Measurements from ENCODE around the gene PTPRN2.

The PTPRN2 gene

GRCh38 chr7:157863176-157863575 is 724.4 kb downstream of the PTPRN2 start:
- no peaks in the 10 kb centered on the region for H3K27me3 ChIP-seq (ENCODE audit: control insufficient read depth in 1 of 2, insufficient read depth in 2 of 2, low read length in 2 of 2)
- H3K4me1 ChIP-seq (ENCODE audit: insufficient read depth, low read length), result no peaks in the 10 kb centered on the region
- no peaks in the 10 kb centered on the region for H3K9me3 ChIP-seq (ENCODE audit: low read length)
- H3K27ac ChIP-seq (ENCODE audit: low read depth, low read length), result no peak overlapping the region
- no peak overlapping the region for H3K4me3 ChIP-seq (ENCODE audit: low read depth in 1 of 2, low read length in 2 of 2)
- H3K9ac ChIP-seq (ENCODE audit: low read length), result no peak overlapping the region
- H3K36me3 ChIP-seq (ENCODE audit: insufficient read depth, low read length), result no peaks in the 10 kb centered on the region

- Histone ChIP-seq H3K27ac (ENCODE audit: low read depth, low read length) (no peak overlapping the region), H3K9me3 (ENCODE audit: low read length) (no peaks in the 10 kb centered on the region), H3K4me1 (ENCODE audit: insufficient read depth, low read length) (no peaks in the 10 kb centered on the region)
Measured at GRCh38 chr7:157862731-157863130, 724.9 kb downstream of the PTPRN2 start.

GRCh38 chr7:157861551-157861950 is 726.1 kb downstream of the PTPRN2 start:
- Histone ChIP-seq H3K27me3 (ENCODE audit: control insufficient read depth in 1 of 2, insufficient read depth in 2 of 2, low read length in 2 of 2) (no peaks in the 10 kb centered on the region), H3K4me3 (ENCODE audit: low read depth in 1 of 2, low read length in 2 of 2) (no peak overlapping the region), H3K9ac (ENCODE audit: low read length) (no peak overlapping the region)

More at GRCh38 chr7:157862731-157863130, 724.9 kb downstream of the PTPRN2 start:
- Histone ChIP-seq H3K9ac (ENCODE audit: low read length) (no peak overlapping the region), H3K27me3 (ENCODE audit: control insufficient read depth in 1 of 2, insufficient read depth in 2 of 2, low read length in 2 of 2) (no peaks in the 10 kb centered on the region), H3K4me3 (ENCODE audit: low read depth in 1 of 2, low read length in 2 of 2) (no peak overlapping the region), H3K36me3 (ENCODE audit: insufficient read depth, low read length) (no peaks in the 10 kb centered on the region)

GRCh38 chr7:157861031-157861491 is 726.6 kb downstream of the PTPRN2 start:
- no peaks in the 10 kb centered on the region for H3K9me3 ChIP-seq (ENCODE audit: low read length)
- H3K36me3 ChIP-seq (ENCODE audit: insufficient read depth, low read length), result no peaks in the 10 kb centered on the region
- H3K27ac ChIP-seq (ENCODE audit: low read depth, low read length), result no peak overlapping the region
- H3K4me1 ChIP-seq (ENCODE audit: insufficient read depth, low read length), result no peaks in the 10 kb centered on the region
- no peak overlapping the region for H3K4me3 ChIP-seq (ENCODE audit: low read depth in 1 of 2, low read length in 2 of 2)
- no peaks in the 10 kb centered on the region for H3K27me3 ChIP-seq (ENCODE audit: control insufficient read depth in 1 of 2, insufficient read depth in 2 of 2, low read length in 2 of 2)
- no peak overlapping the region for H3K9ac ChIP-seq (ENCODE audit: low read length)

More at GRCh38 chr7:157861551-157861950, 726.1 kb downstream of the PTPRN2 start:
- Histone ChIP-seq H3K9me3 (ENCODE audit: low read length) (no peaks in the 10 kb centered on the region), H3K27ac (ENCODE audit: low read depth, low read length) (no peak overlapping the region), H3K36me3 (ENCODE audit: insufficient read depth, low read length) (no peaks in the 10 kb centered on the region), H3K4me1 (ENCODE audit: insufficient read depth, low read length) (no peaks in the 10 kb centered on the region)

- Histone ChIP-seq H3K4me3 (ENCODE audit: low read depth in 1 of 2, low read length in 2 of 2) (no peak overlapping the region), H3K36me3 (ENCODE audit: insufficient read depth, low read length) (no peaks in the 10 kb centered on the region), H3K27ac (ENCODE audit: low read depth, low read length) (no peak overlapping the region), H3K4me1 (ENCODE audit: insufficient read depth, low read length) (no peaks in the 10 kb centered on the region), H3K27me3 (ENCODE audit: control insufficient read depth in 1 of 2, insufficient read depth in 2 of 2, low read length in 2 of 2) (no peaks in the 10 kb centered on the region), H3K9ac (ENCODE audit: low read length) (no peak overlapping the region), H3K9me3 (ENCODE audit: low read length) (no peaks in the 10 kb centered on the region)
Measured at GRCh38 chr7:157860406-157860805, 727.2 kb downstream of the PTPRN2 start.

- H3K9ac ChIP-seq (ENCODE audit: low read length), result no peak overlapping the region
- no peaks in the 10 kb centered on the region for H3K27me3 ChIP-seq (ENCODE audit: control insufficient read depth in 1 of 2, insufficient read depth in 2 of 2, low read length in 2 of 2)
- H3K9me3 ChIP-seq (ENCODE audit: low read length), result no peaks in the 10 kb centered on the region
- no peak overlapping the region for H3K27ac ChIP-seq (ENCODE audit: low read depth, low read length)
- no peaks in the 10 kb centered on the region for H3K4me1 ChIP-seq (ENCODE audit: insufficient read depth, low read length)
- H3K4me3 ChIP-seq (ENCODE audit: low read depth in 1 of 2, low read length in 2 of 2), result no peak overlapping the region
- H3K36me3 ChIP-seq (ENCODE audit: insufficient read depth, low read length), result no peaks in the 10 kb centered on the region
Measured at GRCh38 chr7:157859915-157860314, 727.7 kb downstream of the PTPRN2 start.

- Histone ChIP-seq H3K27ac (ENCODE audit: low read depth, low read length) (no peak overlapping the region), H3K9ac (ENCODE audit: low read length) (no peak overlapping the region), H3K4me3 (ENCODE audit: low read depth in 1 of 2, low read length in 2 of 2) (no peak overlapping the region), H3K27me3 (ENCODE audit: control insufficient read depth in 1 of 2, insufficient read depth in 2 of 2, low read length in 2 of 2) (no peaks in the 10 kb centered on the region), H3K4me1 (ENCODE audit: insufficient read depth, low read length) (no peaks in the 10 kb centered on the region), H3K36me3 (ENCODE audit: insufficient read depth, low read length) (no peaks in the 10 kb centered on the region), H3K9me3 (ENCODE audit: low read length) (no peaks in the 10 kb centered on the region)
Measured at GRCh38 chr7:157857578-157858075, 730.0 kb downstream of the PTPRN2 start.

GRCh38 chr7:157856873-157857577 is 730.6 kb downstream of the PTPRN2 start:
- H3K36me3 ChIP-seq (ENCODE audit: insufficient read depth, low read length), result no peaks in the 10 kb centered on the region
- H3K4me3 ChIP-seq (ENCODE audit: low read depth in 1 of 2, low read length in 2 of 2), result no peak overlapping the region

GRCh38 chr7:157855452-157856213 is 732.0 kb downstream of the PTPRN2 start:
- Histone ChIP-seq H3K27ac (ENCODE audit: low read depth, low read length) (no peak overlapping the region), H3K36me3 (ENCODE audit: insufficient read depth, low read length) (no peaks in the 10 kb centered on the region), H3K9ac (ENCODE audit: low read length) (no peak overlapping the region), H3K27me3 (ENCODE audit: control insufficient read depth in 1 of 2, insufficient read depth in 2 of 2, low read length in 2 of 2) (no peaks in the 10 kb centered on the region), H3K9me3 (ENCODE audit: low read length) (no peaks in the 10 kb centered on the region), H3K4me3 (ENCODE audit: low read depth in 1 of 2, low read length in 2 of 2) (no peak overlapping the region), H3K4me1 (ENCODE audit: insufficient read depth, low read length) (no peaks in the 10 kb centered on the region)

More at GRCh38 chr7:157856873-157857577, 730.6 kb downstream of the PTPRN2 start:
- H3K9ac ChIP-seq (ENCODE audit: low read length), result no peak overlapping the region
- no peaks in the 10 kb centered on the region for H3K27me3 ChIP-seq (ENCODE audit: control insufficient read depth in 1 of 2, insufficient read depth in 2 of 2, low read length in 2 of 2)
- no peaks in the 10 kb centered on the region for H3K4me1 ChIP-seq (ENCODE audit: insufficient read depth, low read length)
- H3K27ac ChIP-seq (ENCODE audit: low read depth, low read length), result no peak overlapping the region
- no peaks in the 10 kb centered on the region for H3K9me3 ChIP-seq (ENCODE audit: low read length)

GRCh38 chr7:157855016-157855415 is 732.6 kb downstream of the PTPRN2 start:
- Histone ChIP-seq H3K4me1 (ENCODE audit: insufficient read depth, low read length) (no peaks in the 10 kb centered on the region), H3K27me3 (ENCODE audit: control insufficient read depth in 1 of 2, insufficient read depth in 2 of 2, low read length in 2 of 2) (no peaks in the 10 kb centered on the region), H3K27ac (ENCODE audit: low read depth, low read length) (no peak overlapping the region), H3K4me3 (ENCODE audit: low read depth in 1 of 2, low read length in 2 of 2) (no peak overlapping the region), H3K36me3 (ENCODE audit: insufficient read depth, low read length) (no peaks in the 10 kb centered on the region), H3K9ac (ENCODE audit: low read length) (no peak overlapping the region), H3K9me3 (ENCODE audit: low read length) (no peaks in the 10 kb centered on the region)

- Histone ChIP-seq H3K36me3 (ENCODE audit: insufficient read depth, low read length) (no peaks in the 10 kb centered on the region), H3K9me3 (ENCODE audit: low read length) (no peaks in the 10 kb centered on the region), H3K9ac (ENCODE audit: low read length) (no peak overlapping the region), H3K27me3 (ENCODE audit: control insufficient read depth in 1 of 2, insufficient read depth in 2 of 2, low read length in 2 of 2) (no peaks in the 10 kb centered on the region), H3K27ac (ENCODE audit: low read depth, low read length) (no peak overlapping the region), H3K4me3 (ENCODE audit: low read depth in 1 of 2, low read length in 2 of 2) (no peak overlapping the region), H3K4me1 (ENCODE audit: insufficient read depth, low read length) (no peaks in the 10 kb centered on the region)
Measured at GRCh38 chr7:157854066-157854891, 733.3 kb downstream of the PTPRN2 start.

All from muscle layer of colon (tissue), 2 donors.